ENCODE measurements around the gene MYH8.

Gene MYH8

GRCh38 chr17:10380631-10381408 lies 40.9 kb downstream of the MYH8 start:
- no peak for DNase-seq

DNA sequence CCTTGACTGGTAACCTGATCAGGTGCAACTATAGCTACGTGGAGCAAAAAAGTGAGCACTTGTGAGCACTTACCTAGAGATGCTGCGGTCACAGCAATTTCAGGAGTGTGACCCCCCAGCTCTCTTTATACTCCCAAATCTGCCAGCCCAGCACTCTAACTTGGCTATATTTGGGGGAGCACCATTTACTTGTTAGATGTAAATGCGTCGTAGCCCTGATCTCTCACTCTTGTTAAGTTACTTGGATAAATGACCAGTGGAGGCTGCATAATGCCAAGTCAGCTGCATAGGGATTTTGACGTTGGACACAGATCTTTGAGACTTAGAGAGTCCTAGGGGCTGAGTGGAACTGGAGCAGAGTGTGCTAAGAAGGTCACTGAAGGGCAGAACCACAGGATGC lies 48.8 kb downstream of the MYH8 start, which contains the start of gene MYH13:
Gene MYH13, minus strand, starts transcription at position 101 of the 400 bp plus-strand sequence. CDS start 8,476 bp downstream, outside the sequence.
- no peak for DNase-seq

DNA sequence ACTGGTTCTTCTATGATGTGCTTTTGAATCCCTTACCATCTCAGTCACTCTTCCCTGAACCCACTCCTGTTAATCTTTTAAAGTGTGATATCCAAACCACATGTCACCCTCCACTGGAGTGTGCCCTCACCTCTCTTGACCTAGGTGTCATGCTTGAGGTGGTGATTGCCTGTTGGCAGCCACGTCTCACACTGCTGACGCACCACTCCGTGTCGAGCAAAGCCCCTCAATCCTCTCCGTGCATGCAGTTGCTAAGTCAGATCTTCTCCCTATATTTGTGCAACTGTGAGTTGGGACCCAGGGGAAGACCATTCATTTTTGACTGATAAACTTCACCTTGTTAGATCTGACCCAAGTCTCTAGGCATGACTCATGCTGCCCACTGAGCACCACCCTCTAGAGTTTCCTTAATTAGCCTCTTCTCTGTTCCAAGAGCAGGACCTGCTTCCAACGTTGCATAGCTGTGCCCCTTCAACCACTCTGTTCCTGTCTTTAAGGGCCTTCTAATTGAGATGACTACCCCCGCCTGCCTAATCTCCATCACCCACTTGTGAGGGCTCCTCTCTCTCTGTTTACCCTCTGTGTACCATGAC lies 51.6 kb downstream of the MYH8 start:
- no peak for DNase-seq

DNA sequence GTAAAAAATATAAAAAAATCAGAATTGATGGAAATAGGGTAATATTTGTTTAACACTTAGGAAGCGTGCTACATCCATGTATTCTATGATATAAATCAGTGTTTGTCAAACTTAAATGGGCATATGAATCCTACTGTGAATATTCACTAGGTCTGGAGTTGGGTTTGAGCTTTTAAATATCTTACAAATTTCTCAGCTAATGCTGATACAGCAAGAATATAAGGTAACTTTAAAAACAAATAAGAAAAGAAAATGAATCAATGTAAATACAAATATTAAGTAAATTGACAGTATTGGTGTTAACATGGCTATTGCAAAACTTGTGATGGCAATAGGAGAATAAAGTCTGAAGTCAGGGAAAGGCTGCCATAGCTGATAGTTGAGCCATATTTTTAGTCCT lies 52.5 kb downstream of the MYH8 start:
- no peak for DNase-seq

GRCh38 chr17:10368561-10368960 lies 53.2 kb downstream of the MYH8 start:
- DNase-seq, result no peak

GRCh38 chr17:10360578-10360977 lies 61.2 kb downstream of the MYH8 start:
- DNase-seq, result no peak

DNA sequence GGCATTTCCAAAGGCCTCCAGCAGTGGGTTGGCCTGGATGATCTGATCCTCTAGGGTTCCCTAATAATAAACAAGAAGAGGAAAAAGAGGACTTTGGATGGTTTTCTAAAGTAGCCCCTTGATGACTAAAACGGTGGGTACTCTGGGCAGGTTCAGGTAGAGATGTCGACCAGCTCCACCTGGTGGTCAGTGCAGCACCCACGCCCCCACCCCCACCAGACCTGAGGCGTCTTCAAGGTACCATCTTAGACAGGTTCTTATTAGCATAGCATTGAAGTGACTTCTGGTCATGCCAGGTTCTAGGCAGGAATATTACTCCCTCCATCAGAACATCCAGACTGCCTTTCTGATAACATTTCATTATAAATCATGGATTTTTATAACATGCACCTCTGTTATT lies 64.0 kb downstream of the MYH8 start:
- no peak for DNase-seq

DNA sequence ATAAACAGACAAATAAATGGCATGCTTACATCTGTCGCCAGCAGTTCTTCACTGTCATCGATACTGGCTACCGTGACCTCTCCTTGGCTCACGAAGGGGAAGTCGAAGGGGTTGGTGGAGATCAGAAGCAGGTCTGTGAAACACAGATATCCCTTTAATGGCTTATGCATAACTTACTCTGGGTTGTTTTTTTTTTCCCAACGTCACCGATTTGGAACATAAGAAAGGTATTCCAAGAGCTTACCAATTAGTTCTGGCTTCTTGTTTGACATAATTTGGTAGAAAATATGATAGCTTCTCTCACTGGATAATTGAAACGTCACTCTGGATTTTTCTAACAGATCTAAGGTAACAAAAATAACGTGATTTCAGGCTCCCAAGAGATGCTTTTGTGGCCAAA lies 67.1 kb downstream of the MYH8 start:
- DNase-seq, result no peak

DNA sequence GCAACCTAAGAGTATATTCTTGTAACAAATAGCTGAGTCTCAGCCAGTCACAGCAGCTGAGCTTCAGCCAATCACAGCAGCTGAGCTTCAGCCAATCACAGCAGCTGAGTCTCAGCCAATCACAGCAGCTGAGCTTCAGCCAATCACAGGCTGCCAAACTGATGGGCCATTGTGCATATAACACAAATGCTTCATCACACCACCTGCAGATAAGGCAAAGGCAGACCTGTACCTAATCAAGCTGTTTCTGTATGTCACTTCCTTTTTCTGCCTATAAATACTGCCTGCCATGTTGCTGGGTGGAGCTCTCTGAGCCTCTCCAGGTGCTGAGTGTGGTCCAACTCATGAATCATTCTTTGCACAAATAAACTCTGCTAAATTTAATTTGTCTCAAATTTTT lies 68.9 kb downstream of the MYH8 start:
- no peak for DNase-seq

DNA sequence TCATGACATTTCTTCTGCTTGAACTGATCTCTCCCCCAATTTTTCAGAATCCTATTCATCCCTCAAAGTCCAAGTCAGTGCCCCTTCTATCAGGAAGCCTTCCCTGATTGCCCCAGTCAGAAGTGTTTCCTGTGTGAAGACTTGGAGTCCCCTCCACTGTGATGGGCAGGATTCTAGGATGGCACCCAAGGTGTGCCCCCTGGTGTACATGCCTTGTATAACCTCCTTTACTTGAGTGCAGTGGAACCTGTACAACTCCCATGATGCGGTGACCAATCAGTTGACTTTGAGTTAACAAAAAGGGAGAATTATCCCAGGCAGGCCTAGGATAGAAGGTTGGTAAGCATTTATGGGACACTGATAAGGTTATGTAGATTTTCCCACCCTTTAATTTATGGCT lies 72.3 kb downstream of the MYH8 start:
- no peak for DNase-seq

DNA sequence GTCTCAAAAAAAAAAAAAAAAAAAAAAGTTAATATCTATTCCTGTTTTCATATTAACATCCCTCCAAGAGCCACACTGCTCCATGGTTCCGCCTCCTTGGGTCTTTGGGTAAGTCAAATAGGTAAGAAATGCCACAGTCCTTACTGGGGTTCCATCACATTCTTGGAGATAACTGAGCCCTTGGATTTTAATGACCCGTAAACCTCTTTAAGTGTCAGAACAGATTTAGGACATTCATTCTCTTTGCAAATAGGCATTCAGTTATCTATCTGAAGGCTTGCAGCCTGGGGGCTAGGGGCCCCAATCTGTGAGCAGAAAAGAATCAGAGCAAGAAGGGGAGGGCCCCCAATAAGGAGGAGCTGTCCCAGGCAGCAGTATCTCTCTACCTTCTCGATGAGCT lies 76.9 kb downstream of the MYH8 start:
- no peak for DNase-seq
